A673 (cell line): ENCODE results near the gene FRAS1. TPM values are rescaled to one million over a fixed set of nuclear protein-coding genes. Genes with fewer than 3 reads are reported as not detected.

Experiments
- BruUV-seq: library from RNA; stranded (reverse); fragments of 400-500 nt; replicated peaks from 2 replicates; lab custom pipeline; 2021; lab: Mats Ljungman, UMichigan
- CTCF ChIA-PET: fragments of 300-600 bp; sonication (Branson Sonifier 250); formaldehyde crosslinking; loops from one replicate; lab custom pipeline; 2022; ENCODE audit warnings: antibody characterized with exemption; lab: Charles Lee
- POLR2A ChIA-PET: fragments of 300-600 bp; sonication (Branson Sonifier 250); formaldehyde crosslinking; loops from one replicate; lab custom pipeline; 2022; ENCODE audit warnings: antibody characterized with exemption; ENCODE audit not compliant: low non-redundant PET; lab: Charles Lee
- DNase-seq: peaks from one replicate; pipeline ENCODE4 v3.0.0-alpha.2; 2015; ENCODE audit warnings: low spot score
- H3K27ac ChIP-seq: fragments of 200-600 bp; sonication (generic); 2 replicates; pipeline ENCODE4 v1.5.1; 2016; ENCODE audit warnings: mixed run types, low read depth, mild to moderate bottlenecking, mixed read lengths, antibody characterized with exemption, low read length; ENCODE audit not compliant: poor library complexity, severe bottlenecking
- H3K27me3 ChIP-seq: fragments of 200-600 bp; sonication (generic); replicated peaks from 2 replicates; pipeline ENCODE4 v1.6.1; 2017; ENCODE audit warnings: mixed run types, low read depth, mild to moderate bottlenecking, mixed read lengths, antibody characterized with exemption, low read length; ENCODE audit not compliant: insufficient read depth, poor library complexity
- H3K36me3 ChIP-seq: fragments of 200-600 bp; sonication (generic); 2 replicates; pipeline ENCODE4 v1.6.1; 2016; ENCODE audit warnings: mixed run types, mild to moderate bottlenecking, mixed read lengths, antibody characterized with exemption, low read length; ENCODE audit not compliant: insufficient read depth, poor library complexity, severe bottlenecking
- H3K4me1 ChIP-seq: fragments of 200-600 bp; sonication (generic); 2 replicates; pipeline ENCODE4 v1.6.1; 2017; ENCODE audit warnings: mixed run types, mild to moderate bottlenecking, mixed read lengths, antibody characterized with exemption, low read length; ENCODE audit not compliant: insufficient read depth, poor library complexity, severe bottlenecking
- H3K4me3 ChIP-seq: fragments of 200-600 bp; sonication (generic); 2 replicates; pipeline ENCODE4 v1.5.1; 2016; ENCODE audit warnings: low read depth, mixed run types, mild to moderate bottlenecking, mixed read lengths, low read length; ENCODE audit not compliant: poor library complexity, severe bottlenecking
- H3K9me3 ChIP-seq: fragments of 200-600 bp; sonication (generic); 2 replicates; pipeline ENCODE4 v1.6.1; 2016; ENCODE audit warnings: mixed run types, low read depth, mild to moderate bottlenecking, mixed read lengths, antibody characterized with exemption, low read length; ENCODE audit not compliant: poor library complexity, severe bottlenecking
- CTCF ChIP-seq: fragments of 300-800, 200-600 bp; sonication (generic); conservative IDR thresholded peaks from 2 replicates; pipeline ENCODE4 v1.5.1; 2017; ENCODE audit warnings: low read depth, mild to moderate bottlenecking, antibody characterized with exemption, low read length, moderate library complexity, mixed read lengths
- EZH2 ChIP-seq: fragments of 200-600 bp; sonication (generic); IDR thresholded peaks from 2 replicates; pipeline ENCODE4 v1.6.1; 2017; ENCODE audit warnings: borderline replicate concordance, low read depth, mild to moderate bottlenecking, mixed read lengths, antibody characterized with exemption, low read length; ENCODE audit not compliant: poor library complexity, severe bottlenecking
- intact Hi-C: fragments of 100-400 bp; cut with micrococcal nuclease; formaldehyde crosslinking; loops from one replicate; pipeline ENCODE4 v1.10.0; 2022; ENCODE audit not compliant: unreplicated experiment
- total RNA-seq: library from RNA; stranded (reverse); gene quantifications from 2 replicates; pipeline ENCODE4 v1.2.3, GENCODE V29; 2021

The FRAS1 gene
- total RNA-seq, 1 experiment from 2014 or later, result 0.06 TPM

- Histone ChIP-seq H3K27ac (peak within 1 kb of the TSS; percentile 14), H3K4me3 (no peak within 1 kb of the TSS), H3K27me3 (no peaks in the 10 kb centered on the region), H3K9me3 (no peaks in the 10 kb centered on the region), H3K36me3 (no peaks in the 10 kb centered on the region), H3K4me1 (no peaks in the 10 kb centered on the region)
- DNase-seq, result no peak
- TF ChIP-seq CTCF (no peak), EZH2 (no peak)
- POLR2A ChIA-PET, result no interaction called here
- CTCF ChIA-PET, result no interaction called here
- no TSS peak for BruUV-seq
- intact Hi-C loops, result no loop called here
Observed at GRCh38 chr4:78551420-78552351, 494.6 kb downstream of the FRAS1 start, which contains the start of gene ANXA3. ANXA3 (plus strand) TSS chr4:78551770; CDS start chr4:78554474, 2,704 bp downstream.

- CTCF ChIA-PET, result no interaction called here
Observed at GRCh38 chr4:78552389-78553042, 495.4 kb downstream of the FRAS1 start.

GRCh38 chr4:78553043-78553396 lies 495.9 kb downstream of the FRAS1 start:
- no peak for DNase-seq
- intact Hi-C loops, result no loop called here
- BruUV-seq, result no TSS peak
- no peak for TF ChIP-seq EZH2
- no peak for TF ChIP-seq CTCF
- H3K9me3 ChIP-seq, result no peaks in the 10 kb centered on the region
- H3K27me3 ChIP-seq, result no peaks in the 10 kb centered on the region
- no peaks in the 10 kb centered on the region for H3K36me3 ChIP-seq
- no peak overlapping the region for H3K27ac ChIP-seq
- H3K4me1 ChIP-seq, result no peaks in the 10 kb centered on the region
- ChIA-PET POLR2A (no interaction called here), CTCF (no interaction called here)
- no peak overlapping the region for H3K4me3 ChIP-seq

More at GRCh38 chr4:78552389-78553042, 495.4 kb downstream of the FRAS1 start:
- H3K9me3 ChIP-seq, result no peaks in the 10 kb centered on the region
- POLR2A ChIA-PET, result no interaction called here
- no peaks in the 10 kb centered on the region for H3K27me3 ChIP-seq
- no peak for DNase-seq
- no peak overlapping the region for H3K4me3 ChIP-seq
- no TSS peak for BruUV-seq
- intact Hi-C loops, result no loop called here
- H3K4me1 ChIP-seq, result no peaks in the 10 kb centered on the region
- no peak for TF ChIP-seq EZH2
- no peak for TF ChIP-seq CTCF
- peak overlapping the region; percentile 14 for H3K27ac ChIP-seq
- no peaks in the 10 kb centered on the region for H3K36me3 ChIP-seq
